DMS153 (cell line): Measurements from ENCODE around the gene GSS.
A peak's percentile ranks its signal among the peaks of the same experiment; 100 is the strongest.

Experiments
- DNase-seq: peaks from one replicate; lab custom pipeline; 2025; lab: John Stamatoyannopoulos, UW

GSS gene

DNA sequence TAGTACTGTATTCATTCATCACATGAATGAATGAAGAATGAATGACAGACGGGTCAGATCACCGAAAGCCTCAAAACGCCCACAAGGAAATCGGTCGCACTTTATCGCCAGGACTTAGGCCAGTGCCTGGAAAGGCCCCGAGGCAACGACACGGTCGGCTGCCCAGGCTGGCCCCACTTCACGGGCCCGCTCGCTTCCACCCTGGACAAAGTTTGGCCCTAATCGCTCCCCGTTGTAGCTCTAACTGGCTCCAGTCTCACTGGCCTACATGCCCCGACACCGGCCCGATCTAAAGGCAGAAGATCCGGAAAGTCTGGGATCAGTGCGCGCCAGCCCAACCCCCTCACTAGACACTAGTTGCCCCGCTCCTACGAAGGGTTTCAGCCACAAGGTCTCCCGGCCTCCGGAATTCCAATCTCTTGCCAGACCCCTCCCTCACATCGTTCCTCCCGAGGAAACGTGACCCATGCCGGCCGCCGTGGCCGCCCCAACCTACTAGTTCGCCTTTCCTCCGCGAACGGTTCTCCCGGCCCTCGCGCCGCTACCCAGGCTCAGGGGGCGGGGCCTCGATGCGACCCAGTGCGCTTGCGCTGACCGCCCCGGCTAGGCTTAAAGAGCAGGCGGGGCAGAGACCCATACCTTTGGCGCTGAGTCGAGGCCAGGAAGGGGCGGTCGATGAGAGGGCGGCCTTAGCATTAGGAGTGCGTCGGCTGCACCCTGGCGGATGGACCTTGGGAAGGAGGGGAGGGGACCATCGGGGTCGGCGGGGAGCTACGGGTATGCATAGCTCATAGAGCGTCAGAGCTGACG lies at the start of gene GSS, which contains the start of gene MYH7B:
Gene GSS (minus strand): TSS at position 576 of the 810 bp plus-strand sequence. CDS start 3,954 bp downstream, outside the sequence.
Gene MYH7B (plus strand): TSS at position 638 of the 810 bp plus-strand sequence. CDS start 22,138 bp downstream, outside the sequence.
- DNase-seq = peak; percentile 95

DNA sequence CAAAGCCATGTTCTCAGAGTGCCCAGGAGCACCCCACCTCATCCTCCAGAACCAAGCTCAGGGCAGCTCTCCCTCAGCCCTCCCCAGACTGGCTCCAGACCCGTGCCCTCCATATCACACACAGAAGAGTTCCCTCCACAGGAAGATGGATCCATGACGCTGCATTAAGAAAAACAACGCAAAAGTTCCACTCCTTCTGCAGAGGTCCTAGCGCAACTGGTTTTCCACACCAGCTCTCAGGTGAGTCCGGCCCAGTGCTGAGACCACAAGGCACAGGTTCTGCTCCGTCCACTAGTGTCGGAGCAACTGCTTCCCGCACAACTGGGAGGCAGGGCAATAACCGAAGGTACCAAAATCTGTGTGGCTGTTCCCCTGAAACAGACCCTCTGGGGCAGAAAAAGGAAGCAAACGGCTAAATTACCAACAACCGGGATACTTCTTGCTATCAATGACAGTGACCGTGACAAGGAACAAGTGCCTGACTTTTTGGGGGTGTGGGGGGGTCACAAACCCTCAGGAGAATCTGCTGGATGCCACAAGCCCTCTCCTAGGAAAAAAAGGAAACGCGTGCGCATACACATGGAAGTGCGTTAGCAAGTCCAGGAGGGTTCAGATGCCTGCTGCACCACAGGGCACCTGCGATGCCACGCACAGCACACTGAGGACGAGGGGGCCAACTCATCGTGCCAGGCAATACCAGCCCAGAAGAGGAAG lies 49.3 kb upstream of the GSS start:
- no peak for DNase-seq

- DNase-seq = no peak
These were observed 48.6 kb upstream of the GSS start for GRCh38 chr20:35004051-35004725.

- no peak for DNase-seq
These were observed 47.8 kb upstream of the GSS start for GRCh38 chr20:35003211-35004031.

DNA sequence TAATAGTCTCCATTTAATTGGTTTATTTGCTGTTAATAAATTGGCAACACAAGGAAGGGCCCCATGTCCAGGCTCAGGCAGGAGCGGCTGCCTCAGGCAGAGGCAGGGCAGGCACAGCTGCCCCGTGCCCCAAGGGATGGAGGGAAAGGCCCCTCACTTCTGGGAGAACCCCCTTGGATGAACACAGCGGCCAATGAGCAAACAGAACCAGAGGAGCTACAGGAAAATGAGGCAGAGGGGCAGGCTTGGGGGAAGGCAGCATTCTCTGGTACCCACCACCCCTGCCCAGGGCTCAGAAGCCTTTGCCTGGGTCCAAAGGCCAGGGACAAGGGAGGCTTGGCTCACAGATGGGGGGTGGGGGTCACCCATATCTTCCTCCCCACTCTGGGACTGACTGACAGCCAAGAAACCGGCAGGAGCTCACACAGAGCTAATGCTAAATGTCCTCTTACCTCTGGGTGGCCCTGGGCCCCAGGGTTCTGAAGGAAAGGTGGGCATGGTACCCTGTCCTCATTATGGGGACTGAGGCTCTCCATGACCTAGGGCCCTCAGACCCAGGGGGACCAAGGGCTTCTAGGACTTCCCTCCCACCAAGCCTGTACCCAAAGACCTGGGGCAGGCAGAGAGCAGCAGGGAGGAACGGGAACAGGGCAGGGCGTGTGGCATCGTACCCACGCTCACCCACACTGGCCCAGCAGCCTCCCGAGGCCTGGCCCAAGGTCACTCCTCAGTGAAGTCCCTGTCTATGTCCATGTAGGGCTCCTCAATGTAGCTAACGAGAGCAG lies 47.0 kb upstream of the GSS start:
- no peak for DNase-seq

DNA sequence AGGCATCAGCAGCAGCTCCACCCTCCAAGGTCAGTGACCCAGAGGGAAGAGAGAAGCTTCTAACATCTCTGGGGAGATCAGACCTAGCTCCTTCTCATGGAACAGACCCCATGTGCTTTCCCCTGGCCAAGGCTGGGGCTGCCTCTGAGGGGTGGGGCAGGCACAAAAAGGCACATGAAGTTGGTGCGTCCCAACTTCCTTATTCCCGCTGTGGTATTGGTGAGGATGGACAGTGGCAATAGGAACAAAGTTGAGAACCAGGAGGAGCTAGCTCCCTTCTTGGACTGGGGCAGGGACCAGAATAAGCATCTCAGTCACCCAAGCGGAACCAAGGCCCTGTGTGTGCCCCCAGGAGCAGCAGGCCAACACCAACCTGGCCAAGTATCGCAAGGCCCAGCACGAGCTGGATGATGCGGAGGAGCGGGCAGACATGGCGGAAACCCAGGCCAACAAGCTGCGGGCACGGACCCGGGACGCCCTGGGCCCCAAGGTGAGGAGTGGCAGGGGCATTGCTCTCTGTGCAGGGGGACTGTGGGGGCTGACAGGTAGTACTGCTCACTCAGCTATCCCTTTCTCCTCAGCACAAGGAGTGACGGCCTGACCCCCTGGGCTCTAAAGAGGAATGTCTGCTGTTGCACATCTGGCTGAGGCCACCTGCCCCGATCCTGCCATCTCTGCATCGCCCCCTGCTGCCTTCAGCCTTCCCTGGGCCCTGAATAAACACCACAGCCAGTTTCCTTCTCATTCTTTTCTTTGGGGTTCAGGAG lies 46.2 kb upstream of the GSS start:
- no peak for DNase-seq

DNA sequence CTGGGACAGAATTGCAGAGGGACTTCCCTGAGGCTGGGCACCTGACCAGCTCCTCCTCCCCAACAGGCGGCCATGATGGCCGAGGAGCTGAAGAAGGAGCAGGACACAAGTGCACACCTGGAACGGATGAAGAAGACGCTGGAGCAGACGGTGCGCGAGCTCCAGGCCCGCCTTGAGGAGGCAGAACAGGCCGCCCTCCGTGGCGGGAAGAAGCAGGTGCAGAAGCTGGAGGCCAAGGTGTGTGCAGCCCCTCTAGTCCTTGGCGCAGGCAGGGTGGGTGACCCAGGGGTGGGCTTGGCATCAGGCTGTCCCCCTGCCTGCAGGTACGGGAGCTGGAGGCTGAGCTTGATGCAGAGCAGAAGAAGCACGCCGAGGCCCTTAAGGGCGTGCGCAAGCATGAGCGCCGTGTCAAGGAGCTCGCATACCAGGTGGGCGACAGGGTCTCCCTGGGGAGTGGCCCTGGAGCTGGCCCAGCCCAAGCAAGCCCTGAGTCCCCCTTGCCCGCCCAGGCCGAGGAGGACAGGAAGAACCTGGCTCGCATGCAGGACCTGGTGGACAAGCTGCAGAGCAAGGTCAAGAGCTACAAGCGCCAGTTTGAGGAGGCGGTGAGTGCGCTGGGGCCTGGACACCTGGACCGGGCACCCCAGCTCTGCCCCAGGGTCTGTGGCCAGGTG lies 45.5 kb upstream of the GSS start:
- no peak for DNase-seq

DNA sequence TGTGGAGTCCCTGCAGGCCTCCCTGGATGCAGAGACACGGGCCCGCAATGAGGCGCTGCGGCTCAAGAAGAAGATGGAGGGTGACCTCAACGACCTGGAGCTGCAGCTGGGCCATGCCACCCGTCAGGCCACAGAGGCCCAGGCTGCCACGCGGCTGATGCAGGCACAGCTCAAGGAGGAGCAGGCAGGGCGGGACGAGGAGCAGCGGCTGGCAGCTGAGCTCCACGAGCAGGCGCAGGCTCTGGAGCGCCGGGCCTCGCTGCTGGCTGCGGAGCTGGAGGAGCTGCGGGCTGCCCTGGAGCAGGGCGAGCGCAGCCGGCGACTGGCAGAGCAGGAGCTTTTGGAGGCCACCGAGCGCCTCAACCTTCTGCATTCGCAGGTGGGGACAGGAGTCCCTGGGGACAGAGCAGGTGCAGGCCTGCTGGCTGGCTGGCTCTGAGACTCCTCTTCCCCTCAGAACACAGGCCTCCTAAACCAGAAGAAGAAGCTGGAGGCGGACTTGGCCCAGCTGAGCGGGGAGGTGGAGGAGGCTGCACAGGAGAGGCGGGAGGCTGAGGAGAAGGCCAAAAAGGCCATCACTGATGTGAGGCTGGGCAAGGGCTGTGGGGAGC lies 44.8 kb upstream of the GSS start:
- DNase-seq = no peak

DNA sequence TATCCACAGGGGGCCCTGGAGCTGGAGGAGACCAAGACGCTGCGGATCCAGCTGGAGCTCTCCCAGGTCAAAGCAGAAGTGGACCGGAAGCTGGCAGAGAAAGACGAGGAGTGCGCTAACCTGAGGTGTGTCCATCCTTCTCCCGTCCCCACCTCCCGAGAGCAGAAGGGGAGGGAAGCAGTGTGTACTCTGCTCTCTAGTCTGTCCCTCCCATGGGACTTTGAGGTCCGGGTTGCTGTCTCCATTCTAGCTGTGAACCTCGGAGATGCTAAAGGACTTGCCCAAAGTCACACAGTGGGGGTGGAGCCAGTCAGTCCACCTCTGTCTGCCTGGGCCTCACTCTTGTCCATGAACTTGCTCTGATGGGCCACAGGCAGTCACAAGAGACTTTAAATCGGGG lies 44.2 kb upstream of the GSS start:
- DNase-seq = no peak

DNA sequence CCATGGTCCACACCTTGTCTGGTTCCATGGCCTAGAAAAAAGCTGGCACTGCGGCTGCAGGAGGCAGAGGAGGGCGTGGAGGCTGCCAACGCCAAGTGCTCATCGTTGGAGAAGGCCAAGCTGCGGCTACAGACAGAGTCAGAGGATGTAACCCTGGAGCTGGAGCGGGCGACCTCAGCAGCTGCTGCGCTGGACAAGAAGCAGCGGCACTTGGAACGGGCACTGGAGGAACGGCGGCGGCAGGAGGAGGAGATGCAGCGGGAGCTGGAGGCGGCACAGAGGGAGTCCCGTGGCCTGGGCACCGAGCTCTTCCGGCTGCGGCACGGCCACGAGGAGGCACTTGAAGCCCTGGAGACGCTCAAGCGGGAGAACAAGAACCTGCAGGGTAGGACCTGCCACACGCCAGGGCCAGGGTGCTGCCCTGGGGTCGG lies 43.4 kb upstream of the GSS start:
- DNase-seq = no peak

GRCh38 chr20:34998331-34998950 lies 42.8 kb upstream of the GSS start:
- DNase-seq = no peak

- no peak for DNase-seq
These were observed 42.2 kb upstream of the GSS start for GRCh38 chr20:34997774-34998173.

DNA sequence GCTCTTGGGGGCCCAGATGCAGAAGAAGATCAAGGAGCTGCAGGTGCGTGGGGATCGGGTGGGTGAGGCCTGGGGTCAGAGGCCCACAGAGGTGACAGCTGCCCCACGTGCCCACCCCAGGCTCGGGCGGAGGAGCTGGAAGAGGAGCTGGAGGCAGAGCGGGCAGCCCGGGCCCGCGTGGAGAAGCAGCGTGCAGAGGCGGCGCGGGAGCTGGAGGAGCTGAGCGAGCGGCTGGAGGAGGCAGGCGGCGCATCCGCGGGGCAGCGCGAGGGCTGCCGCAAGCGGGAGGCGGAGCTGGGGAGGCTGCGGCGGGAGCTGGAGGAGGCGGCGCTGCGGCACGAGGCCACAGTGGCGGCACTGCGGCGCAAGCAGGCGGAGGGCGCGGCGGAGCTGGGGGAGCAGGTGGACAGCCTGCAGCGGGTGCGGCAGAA lies 41.5 kb upstream of the GSS start:
- DNase-seq = no peak

DNA sequence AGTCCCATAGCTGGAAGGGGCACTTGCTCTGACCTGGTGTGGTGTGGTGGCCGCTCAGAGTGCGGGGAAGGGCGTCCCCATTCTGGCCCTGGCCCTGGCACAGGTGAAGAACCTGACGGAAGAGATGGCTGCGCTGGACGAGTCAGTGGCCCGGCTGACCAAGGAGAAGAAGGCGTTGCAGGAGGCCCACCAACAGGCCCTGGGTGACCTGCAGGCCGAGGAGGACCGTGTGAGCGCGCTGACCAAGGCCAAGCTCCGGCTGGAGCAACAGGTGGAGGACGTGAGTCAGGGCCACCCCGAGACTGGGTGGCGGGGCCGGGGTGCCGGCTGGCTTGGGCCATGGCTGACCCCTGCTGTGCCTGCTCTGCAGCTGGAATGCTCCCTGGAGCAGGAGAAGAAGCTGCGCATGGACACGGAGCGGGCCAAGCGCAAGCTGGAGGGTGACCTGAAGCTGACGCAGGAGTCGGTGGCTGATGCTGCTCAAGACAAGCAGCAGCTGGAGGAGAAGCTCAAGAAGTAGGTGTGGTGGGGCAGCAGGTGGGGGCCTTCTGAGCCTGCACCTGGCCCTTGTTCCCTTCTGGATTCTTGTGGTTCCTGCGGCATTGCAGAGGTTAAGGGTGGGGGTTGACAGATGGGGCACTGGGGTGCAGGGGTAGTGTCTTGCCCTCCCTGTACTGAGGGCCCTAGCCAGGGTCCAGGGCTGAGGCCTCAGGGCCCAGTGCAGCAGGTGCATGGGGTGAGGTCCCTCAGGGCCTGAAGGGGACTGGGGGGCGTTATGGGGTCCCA lies 40.8 kb upstream of the GSS start:
- no peak for DNase-seq

DNA sequence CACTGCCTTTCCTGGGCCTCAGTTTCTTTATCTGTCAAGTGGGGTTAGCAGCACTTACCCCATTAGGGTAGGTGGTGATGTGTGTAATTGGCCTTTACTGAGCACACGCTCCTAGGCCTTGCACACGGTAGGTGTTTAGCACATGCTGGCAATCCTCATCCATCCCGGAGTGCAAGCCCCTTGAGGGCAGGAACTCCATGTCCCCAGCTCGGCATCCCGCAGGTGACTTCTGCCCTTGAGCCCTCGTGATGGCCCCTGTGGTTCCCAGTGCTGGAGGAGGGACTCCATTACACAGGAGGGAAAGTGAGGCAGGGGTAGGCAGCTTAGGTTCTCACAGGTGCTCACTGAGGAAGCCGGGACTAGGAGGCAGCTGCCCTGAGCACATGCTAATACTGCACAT lies 40.1 kb upstream of the GSS start:
- DNase-seq = no peak

GRCh38 chr20:34995192-34995591 lies 39.6 kb upstream of the GSS start:
- no peak for DNase-seq

- DNase-seq = no peak
These were observed 39.0 kb upstream of the GSS start for GRCh38 chr20:34994509-34995131.
